Activated naive CD4-positive, alpha-beta T cell (primary cell): ENCODE data around the gene POLR1A.

Experiments used
- DNase-seq, 4 experiments: peaks; one replicate each; lab custom pipeline; 2025; lab: John Stamatoyannopoulos, UW

Gene POLR1A

GRCh38 chr2:86105252-86105968 lies at the start of gene POLR1A:
POLR1A (minus strand) TSS chr2:86105886; CDS start chr2:86105776, 110 bp downstream.
- DNase-seq = peak; percentile 51 to 69 (median 63)

- no peak for DNase-seq
Observed at GRCh38 chr2:86150502-86150901, 44.8 kb upstream of the POLR1A start.

DNA sequence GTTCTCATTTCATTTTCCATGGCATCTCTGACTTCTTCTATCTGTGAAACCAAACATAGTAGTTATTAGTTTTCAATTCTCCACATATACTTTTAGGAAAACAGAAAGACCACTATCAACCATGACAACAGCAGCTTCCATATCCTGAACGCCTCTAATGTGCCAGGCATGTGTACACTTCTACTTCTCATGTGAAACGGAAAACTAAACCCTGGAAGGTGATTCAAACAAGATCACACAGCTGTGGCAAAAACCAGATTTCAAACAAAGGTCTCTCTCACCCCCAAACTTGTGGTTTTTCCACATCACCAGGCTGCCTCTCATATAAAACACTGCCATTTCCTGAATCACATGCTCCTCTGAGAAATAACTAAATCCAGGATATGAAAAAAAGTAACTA lies 42.1 kb upstream of the POLR1A start:
- DNase-seq = no peak

GRCh38 chr2:86143926-86144685 lies 38.4 kb upstream of the POLR1A start:
- no peak for DNase-seq

GRCh38 chr2:86143307-86143706 lies 37.6 kb upstream of the POLR1A start:
- DNase-seq = no peak

DNA sequence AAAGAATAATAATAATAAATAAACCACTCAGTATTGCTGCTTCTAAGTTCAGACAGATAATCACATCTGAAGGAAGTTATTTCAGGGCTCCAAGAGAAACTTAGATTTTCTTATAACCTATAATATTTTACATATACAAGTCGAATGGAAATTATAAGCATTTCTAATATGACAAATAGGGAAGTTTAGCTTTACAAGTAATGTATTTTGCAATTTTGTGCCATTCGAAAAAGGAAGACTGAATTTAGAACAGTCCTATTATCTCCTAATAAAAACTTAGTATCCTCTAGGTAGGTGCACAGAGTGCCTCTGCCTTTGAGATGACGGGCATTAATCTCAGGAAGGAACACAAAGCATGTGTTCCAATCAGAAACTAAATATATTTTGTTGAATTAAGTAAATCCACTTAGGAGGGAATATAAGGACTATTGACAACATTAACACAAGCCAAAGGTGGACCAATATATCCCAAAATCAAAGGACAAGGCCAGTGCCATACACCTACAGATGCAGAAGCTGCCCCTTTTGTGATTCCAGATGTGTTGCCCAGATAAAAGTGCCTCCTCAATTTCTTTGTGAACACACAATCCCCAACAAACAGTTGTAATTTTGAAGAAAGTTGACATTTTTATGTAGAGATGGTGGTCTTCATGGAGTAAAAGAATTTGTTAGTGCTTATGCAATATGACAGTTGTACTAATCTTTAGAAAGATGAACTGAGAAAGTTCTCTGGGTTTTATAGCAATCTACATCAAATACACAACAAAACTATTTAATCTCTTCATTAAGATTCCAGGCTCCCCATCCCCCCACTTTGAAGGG lies 37.0 kb upstream of the POLR1A start:
- DNase-seq = no peak

- no peak for DNase-seq
Observed at GRCh38 chr2:86140969-86141392, 35.3 kb upstream of the POLR1A start.

GRCh38 chr2:86139981-86140380 lies 34.3 kb upstream of the POLR1A start:
- DNase-seq = no peak

DNA sequence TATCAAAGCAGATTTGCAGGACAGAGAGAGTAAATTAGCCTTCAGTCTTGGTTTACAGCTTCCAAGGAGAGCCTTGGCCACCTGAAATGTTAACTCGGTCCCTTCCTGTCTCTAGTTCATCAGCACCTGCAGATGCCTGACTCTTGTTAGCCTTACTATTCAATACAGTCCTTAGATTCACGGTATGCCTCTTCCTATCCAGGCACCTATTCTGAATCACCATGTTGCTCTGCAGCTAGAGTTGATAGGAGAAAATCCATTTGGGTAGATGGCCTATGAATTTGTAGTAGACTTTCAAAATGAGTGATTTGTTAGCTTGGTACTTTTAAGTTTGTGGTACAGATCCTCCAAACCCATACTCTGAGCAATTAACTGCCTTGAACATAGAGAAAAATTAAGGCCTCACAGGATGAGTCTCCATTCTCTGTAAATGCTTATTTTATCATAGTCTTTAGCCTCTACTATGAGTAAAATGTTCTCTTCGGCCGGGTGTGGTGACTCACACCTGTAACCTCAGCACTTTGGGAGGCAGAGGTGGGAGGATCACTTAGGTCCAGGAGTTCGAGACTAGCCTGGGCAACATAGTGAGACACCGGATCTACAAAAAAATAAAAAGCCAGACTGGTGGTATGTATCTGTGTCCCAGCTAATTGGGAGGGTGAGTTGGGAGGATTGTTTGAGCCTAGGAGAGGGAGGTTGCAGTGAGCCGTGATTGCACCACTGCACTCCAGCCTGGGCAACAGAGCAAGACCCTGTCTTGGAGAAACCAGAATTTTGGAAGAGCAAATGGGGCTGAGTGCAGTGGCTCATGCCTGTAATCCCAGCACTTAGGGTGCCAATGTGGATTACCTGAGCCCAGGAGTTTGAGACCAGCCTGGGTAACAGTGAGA lies 33.3 kb upstream of the POLR1A start:
- no peak for DNase-seq

DNA sequence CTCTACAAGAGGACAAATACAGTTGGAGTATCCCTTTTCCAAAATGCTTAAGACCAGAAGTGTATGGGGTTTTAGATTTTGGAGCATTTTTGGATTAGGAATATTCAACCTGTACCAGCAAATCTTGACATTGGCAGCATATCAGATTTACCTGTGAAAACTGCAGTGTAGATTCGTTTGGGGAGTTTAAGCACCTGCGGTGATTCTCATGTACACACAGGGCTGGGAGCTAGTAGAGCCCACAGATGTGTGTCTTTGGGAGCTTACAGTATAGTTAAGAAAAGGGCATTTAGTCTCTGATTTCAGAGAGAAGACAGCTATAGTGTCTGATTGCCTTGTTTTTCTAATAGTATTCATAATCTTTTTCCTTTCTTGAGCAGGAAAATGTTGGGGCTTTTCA lies 30.5 kb upstream of the POLR1A start:
- no peak for DNase-seq

DNA sequence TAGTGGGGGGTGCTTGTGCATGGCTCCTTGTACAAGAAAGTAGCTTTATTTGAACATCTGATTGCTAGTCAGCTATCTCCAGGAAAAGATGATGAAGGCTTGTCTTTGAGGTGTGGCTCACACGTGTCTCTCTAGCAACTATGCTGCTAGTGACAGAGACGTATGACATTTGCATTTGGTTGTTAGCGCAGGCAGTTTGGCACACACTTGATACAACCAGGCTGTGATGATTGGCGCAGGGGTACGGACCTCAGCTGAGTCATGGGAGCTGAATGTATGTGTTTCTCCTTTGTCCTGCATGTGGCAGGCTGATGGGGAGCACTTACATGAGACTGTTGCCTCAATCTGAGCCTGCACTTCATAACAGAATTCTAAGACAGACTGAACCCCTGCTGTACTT lies 30.0 kb upstream of the POLR1A start:
- DNase-seq = no peak

- DNase-seq = no peak
Observed at GRCh38 chr2:86134709-86135108, 29.0 kb upstream of the POLR1A start.

- DNase-seq = no peak
Observed at GRCh38 chr2:86124683-86125082, 19.0 kb upstream of the POLR1A start.

DNA sequence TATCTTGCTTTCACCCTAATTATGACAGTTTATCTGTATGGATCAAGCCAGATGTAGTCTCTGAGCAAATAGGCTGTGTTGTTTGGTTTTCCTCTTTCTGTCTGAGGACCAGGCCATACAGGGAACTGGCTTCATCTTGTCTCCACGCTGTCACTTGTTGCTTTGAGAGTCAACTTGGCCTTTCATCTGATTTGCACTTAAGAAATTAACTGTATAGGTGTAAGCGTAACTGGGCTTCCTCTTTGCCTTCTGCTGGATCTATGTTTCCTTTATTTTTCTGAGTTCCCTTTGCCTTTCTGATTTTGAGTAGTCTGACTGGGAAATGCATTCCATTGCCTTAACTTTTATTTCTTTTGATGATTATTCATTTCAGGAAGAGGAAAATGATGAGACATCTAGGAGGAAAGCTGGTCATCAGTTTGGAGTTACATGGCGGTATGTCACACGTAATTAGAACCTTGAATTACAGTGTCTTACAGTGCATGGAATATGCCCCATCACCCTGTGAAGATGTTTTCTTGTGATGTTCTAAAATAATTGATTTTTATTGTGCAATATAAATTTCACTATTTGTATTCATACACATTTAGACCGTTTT lies 17.7 kb upstream of the POLR1A start:
- no peak for DNase-seq

GRCh38 chr2:86118130-86118529 lies 12.4 kb upstream of the POLR1A start:
- no peak for DNase-seq

DNA sequence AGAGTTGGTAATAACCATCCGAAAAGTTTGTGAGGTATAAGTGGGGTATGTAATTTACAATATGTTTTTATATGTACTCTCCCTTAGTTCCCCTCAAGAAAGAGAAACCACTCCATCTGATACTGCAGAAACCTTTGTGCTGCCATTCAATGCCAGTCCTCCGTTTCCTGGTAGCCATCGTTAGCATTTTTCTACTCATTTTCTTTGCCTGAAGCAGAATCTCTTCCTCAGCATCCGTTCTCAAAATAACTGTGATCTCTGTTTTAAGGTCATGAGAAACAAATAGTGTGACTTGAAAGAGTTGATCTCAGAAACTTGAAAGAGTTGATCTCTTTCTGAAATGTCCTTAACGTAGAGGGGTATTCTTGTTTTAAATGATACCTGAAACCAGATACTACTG lies 1.3 kb upstream of the POLR1A start:
- no peak for DNase-seq

GRCh38 chr2:86105969-86106945 lies 571 bp upstream of the POLR1A start, which contains the start of gene PTCD3:
PTCD3 (plus strand) TSS chr2:86106235; CDS start chr2:86106248, 13 bp downstream.
- peak; percentile 66 to 90 (median 82) for DNase-seq

DNA sequence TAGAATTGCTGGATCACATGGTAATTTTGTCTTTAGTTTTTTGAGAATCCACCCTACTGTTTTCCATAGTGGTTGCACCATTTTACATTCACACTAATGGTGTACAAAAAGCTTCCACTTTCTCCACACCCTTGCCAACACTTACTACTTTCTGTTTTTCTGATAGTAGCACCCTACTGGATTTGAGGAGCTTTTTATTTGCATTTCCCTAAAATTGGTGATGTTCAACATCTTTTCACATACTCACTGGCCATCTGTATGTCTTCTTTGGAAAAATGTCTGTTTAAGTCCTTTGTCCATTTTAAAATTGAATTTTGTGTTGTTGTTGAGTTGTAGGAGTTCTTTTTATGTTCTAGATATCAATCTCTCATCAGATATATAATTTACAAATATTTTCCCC lies 3.5 kb downstream of the POLR1A start:
- DNase-seq = no peak

DNA sequence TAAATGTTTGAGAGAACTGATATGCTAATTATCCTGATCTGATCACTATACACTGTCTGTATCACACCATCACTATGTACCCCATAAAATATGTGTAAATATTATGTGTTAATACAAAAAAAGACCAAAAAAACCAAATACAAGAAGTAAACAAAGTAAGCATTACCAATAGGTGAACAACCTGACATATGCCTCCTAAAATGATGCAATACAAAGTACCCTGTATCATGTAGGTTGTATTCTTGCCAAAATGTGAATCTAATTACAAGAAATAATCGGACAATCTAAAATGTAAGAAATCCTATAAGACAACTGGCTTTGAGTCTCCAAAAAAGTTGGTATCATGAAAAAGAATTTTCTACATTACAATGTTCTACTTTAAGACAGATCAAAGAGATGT lies 7.8 kb downstream of the POLR1A start:
- DNase-seq = no peak
